Chondrocyte (in vitro differentiated cells): ENCODE results near the gene VAMP4. TPM values are rescaled to one million over a fixed set of nuclear protein-coding genes. Genes with fewer than 3 reads are reported as not detected.
A peak's percentile ranks its signal among the peaks of the same experiment; 100 is the strongest.

Experiments
- DNase-seq: peaks from one replicate; pipeline ENCODE4 v3.0.0; 2021; ENCODE audit warnings: mixed read lengths, low spot score
- H3K27ac Mint-ChIP-seq: one replicate; pipeline ENCODE4 v1.8.0; 2021; ENCODE audit warnings: mild to moderate bottlenecking, moderate library complexity, mixed read lengths; ENCODE audit not compliant: unreplicated experiment
- H3K27me3 Mint-ChIP-seq: 2 replicates; pipeline ENCODE4 v1.8.0; 2021; ENCODE audit warnings: low read depth, mixed read lengths
- H3K36me3 Mint-ChIP-seq: 2 replicates; pipeline ENCODE4 v1.8.0; 2021; ENCODE audit warnings: low read depth, mixed read lengths
- H3K4me1 Mint-ChIP-seq: 2 replicates; pipeline ENCODE4 v1.8.0; 2021; ENCODE audit warnings: low read depth, mild to moderate bottlenecking, mixed read lengths
- H3K4me3 Mint-ChIP-seq: one replicate; pipeline ENCODE4 v1.8.0; 2021; ENCODE audit warnings: mild to moderate bottlenecking, moderate library complexity, mixed read lengths; ENCODE audit not compliant: unreplicated experiment
- H3K9me3 Mint-ChIP-seq: 2 replicates; pipeline ENCODE4 v1.8.0; 2021; ENCODE audit warnings: low read depth, mixed read lengths
- total RNA-seq: library from RNA; stranded (reverse); gene quantifications from 3 replicates; pipeline ENCODE4 v1.2.1, GENCODE V29; 2021
- TF ChIP-seq, protein P1 (sequence below): fragments of 200-600 bp; sonication (generic); IDR thresholded peaks from 2 replicates; pipeline ENCODE4 v1.5.0; 2021; ENCODE audit warnings: antibody characterized with exemption, mild to moderate bottlenecking, moderate library complexity

The VAMP4 gene
- total RNA-seq, 1 donor from 2014 or later = 14.8 TPM

DNA sequence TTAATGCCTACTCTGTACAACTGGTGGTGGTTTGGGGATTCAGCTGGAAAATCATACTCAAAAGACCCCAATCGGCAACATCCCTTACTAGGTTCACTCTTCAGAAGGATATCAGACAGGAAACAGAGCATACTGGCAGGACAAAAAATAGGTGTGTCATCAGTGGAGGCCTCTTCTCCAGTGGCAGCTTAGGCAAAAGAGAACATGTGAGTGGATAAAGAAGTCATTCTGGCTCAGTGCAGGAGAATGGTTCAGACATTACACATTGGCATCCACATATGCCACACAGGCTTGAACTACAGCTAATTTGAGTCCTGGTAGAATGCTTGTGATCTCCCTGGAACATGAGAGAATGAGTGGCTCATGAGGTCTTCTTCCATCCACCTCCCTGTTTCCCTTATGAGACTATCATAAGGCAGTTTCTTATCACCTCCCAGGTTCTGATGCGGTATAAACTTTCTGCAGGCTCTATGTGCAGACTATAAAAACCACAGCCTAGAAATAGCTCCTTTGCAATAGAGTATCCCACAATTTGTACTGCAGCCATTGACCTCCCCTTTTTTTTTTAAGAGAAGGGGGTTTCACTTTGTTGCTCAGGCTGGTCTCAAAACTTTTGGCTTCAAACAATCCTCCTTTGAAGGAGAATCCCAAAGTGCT, 24.7 kb downstream of the VAMP4 start:
- no peak for DNase-seq
- no peaks in the 10 kb centered on the region for H3K4me1 Mint-ChIP-seq
- H3K9me3 Mint-ChIP-seq = no peaks in the 10 kb centered on the region
- no peaks in the 10 kb centered on the region for H3K27me3 Mint-ChIP-seq
- H3K27ac Mint-ChIP-seq = no peak overlapping the region
- H3K36me3 Mint-ChIP-seq = peaks cover 2% of the 10 kb centered on the region
- H3K4me3 Mint-ChIP-seq = no peak overlapping the region
- TF ChIP-seq, protein P1, sequence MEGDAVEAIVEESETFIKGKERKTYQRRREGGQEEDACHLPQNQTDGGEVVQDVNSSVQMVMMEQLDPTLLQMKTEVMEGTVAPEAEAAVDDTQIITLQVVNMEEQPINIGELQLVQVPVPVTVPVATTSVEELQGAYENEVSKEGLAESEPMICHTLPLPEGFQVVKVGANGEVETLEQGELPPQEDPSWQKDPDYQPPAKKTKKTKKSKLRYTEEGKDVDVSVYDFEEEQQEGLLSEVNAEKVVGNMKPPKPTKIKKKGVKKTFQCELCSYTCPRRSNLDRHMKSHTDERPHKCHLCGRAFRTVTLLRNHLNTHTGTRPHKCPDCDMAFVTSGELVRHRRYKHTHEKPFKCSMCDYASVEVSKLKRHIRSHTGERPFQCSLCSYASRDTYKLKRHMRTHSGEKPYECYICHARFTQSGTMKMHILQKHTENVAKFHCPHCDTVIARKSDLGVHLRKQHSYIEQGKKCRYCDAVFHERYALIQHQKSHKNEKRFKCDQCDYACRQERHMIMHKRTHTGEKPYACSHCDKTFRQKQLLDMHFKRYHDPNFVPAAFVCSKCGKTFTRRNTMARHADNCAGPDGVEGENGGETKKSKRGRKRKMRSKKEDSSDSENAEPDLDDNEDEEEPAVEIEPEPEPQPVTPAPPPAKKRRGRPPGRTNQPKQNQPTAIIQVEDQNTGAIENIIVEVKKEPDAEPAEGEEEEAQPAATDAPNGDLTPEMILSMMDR = no peak

DNA sequence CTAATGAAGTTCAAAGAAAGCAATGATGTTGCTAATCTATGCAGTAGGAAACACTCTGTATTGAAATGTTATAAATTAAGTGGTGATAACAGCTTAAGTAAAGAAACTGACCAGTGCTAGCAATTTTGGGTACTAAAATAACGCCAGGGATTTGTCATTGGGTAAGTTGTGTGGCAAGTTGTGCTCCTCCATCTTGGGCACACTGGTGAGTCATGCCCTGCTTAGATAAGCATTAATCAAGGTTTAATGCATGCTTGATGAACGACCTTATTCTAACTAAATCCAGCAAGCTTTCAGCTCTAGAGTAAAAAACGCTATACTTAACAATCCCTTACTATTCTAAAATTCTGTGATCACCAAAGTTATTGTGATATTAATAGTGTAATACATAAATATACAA, 25.2 kb downstream of the VAMP4 start:
- no peak for DNase-seq
- no peak overlapping the region for H3K27ac Mint-ChIP-seq
- no peaks in the 10 kb centered on the region for H3K4me1 Mint-ChIP-seq
- H3K36me3 Mint-ChIP-seq = peaks cover 2% of the 10 kb centered on the region
- no peak overlapping the region for H3K4me3 Mint-ChIP-seq
- no peaks in the 10 kb centered on the region for H3K9me3 Mint-ChIP-seq
- H3K27me3 Mint-ChIP-seq = no peaks in the 10 kb centered on the region
- TF ChIP-seq, protein P1 = no peak

DNA sequence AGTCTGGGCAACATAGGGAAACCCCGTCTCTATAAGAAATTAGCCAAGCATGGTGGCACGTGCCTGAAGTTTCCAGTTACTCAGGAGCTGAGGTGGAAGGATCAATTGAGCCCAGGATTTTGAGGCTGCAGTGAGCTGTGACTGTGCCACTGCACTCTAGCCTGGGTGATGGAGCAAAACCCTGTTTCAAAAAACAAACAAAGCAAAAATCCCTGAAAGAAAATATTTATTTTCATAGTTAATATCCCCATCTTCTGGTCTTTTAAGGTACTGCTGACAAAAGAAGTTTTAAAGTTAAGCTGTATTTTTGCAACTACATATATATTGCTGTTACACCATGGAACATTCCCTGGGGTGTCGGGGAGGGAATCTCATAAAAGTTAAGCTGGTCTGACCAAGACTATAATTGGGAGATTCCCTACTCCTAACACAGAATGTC, 26.0 kb downstream of the VAMP4 start:
- TF ChIP-seq, protein P1 = peak; percentile 83
- Mint-ChIP-seq H3K27me3 (no peaks in the 10 kb centered on the region), H3K4me3 (no peak overlapping the region), H3K27ac (no peak overlapping the region), H3K9me3 (no peaks in the 10 kb centered on the region), H3K36me3 (no peaks in the 10 kb centered on the region), H3K4me1 (no peaks in the 10 kb centered on the region)
- no peak for DNase-seq

DNA sequence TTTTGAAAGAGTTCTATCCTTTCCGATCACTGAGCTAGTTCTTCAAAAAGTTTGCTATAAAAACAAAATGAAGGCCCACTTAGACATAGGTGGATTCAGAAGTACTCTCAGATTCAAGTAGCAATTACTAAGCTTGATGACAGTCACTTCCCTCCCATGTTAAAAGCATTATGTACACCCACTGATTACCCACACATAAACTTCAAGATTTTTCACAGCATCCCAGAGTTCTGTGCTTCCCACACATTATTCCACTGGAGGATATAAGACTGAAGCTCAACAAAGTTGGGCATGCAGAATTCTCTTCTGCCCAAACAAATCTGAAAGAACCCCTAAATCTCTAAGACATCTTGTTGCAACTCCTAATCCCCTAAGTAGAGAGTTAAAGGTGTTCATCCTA, 29.5 kb downstream of the VAMP4 start:
- TF ChIP-seq, protein P1 = no peak
- Mint-ChIP-seq H3K4me3 (no peak overlapping the region), H3K27me3 (no peaks in the 10 kb centered on the region), H3K4me1 (no peaks in the 10 kb centered on the region), H3K27ac (no peak overlapping the region), H3K9me3 (no peaks in the 10 kb centered on the region), H3K36me3 (peaks cover 4% of the 10 kb centered on the region)
- DNase-seq = no peak

DNA sequence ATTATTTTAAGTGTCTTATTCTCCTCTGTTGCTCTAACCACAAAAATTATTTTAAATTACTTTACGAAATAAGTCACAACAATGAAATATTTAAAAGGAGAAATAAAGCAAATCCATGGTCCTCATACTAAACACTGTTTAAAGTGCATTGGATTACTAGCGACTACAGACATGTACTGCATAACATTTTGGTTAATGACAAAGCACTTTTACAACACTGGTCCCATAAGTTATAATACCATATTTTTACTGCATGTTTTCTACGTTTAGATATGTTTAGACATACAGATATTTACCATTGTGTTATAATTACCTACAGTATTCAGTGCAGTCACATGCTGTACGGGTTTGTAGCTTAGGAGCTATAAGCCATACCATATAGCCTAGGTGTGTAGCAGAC, 30.2 kb downstream of the VAMP4 start:
- Mint-ChIP-seq H3K4me3 (no peak overlapping the region), H3K36me3 (peaks cover 5% of the 10 kb centered on the region), H3K27ac (no peak overlapping the region), H3K9me3 (no peaks in the 10 kb centered on the region), H3K27me3 (no peaks in the 10 kb centered on the region), H3K4me1 (no peaks in the 10 kb centered on the region)
- no peak for DNase-seq
- TF ChIP-seq, protein P1 = no peak
